Smooth muscle cell (in vitro differentiated cells): ENCODE data around the gene PRSS33. TPM values are rescaled to one million over a fixed set of nuclear protein-coding genes. Genes with fewer than 3 reads are reported as not detected.

ENCODE experiments used
- DNase-seq: peaks from one replicate; lab custom pipeline; 2025; ENCODE audit not compliant: unreplicated experiment; lab: John Stamatoyannopoulos, UW
- H2AFZ ChIP-seq: fragments of 200-600 bp; sonication (generic); 2 replicates; pipeline ENCODE4 v1.6.0; 2016; ENCODE audit warnings: antibody characterized with exemption, low read depth, mild to moderate bottlenecking
- H3F3A ChIP-seq: fragments of 200-600 bp; sonication (generic); 2 replicates; pipeline ENCODE4 v1.6.0; 2017; ENCODE audit warnings: antibody characterized with exemption, low read depth
- H3K27ac ChIP-seq: fragments of 200-600 bp; sonication (generic); 2 replicates; pipeline ENCODE4 v1.5.1; 2016; ENCODE audit warnings: low read depth, mild to moderate bottlenecking
- H3K27me3 ChIP-seq: fragments of 200-600 bp; sonication (generic); 2 replicates; pipeline ENCODE4 v1.6.1; 2016; ENCODE audit warnings: low read depth, mild to moderate bottlenecking
- H3K36me3 ChIP-seq: fragments of 200-600 bp; sonication (generic); 2 replicates; pipeline ENCODE4 v1.5.1; 2016; ENCODE audit warnings: low read depth
- H3K4me1 ChIP-seq: fragments of 200-600 bp; sonication (generic); 2 replicates; pipeline ENCODE4 v1.5.1; 2016; ENCODE audit warnings: low read depth
- H3K4me2 ChIP-seq: fragments of 200-600 bp; sonication (generic); 2 replicates; pipeline ENCODE4 v1.6.0; 2016; ENCODE audit warnings: mild to moderate bottlenecking
- H3K4me3 ChIP-seq: fragments of 200-600 bp; sonication (generic); 2 replicates; pipeline ENCODE4 v1.5.1; 2016; ENCODE audit warnings: mild to moderate bottlenecking
- H3K79me2 ChIP-seq: fragments of 200-600 bp; sonication (generic); 2 replicates; pipeline ENCODE4 v1.6.0; 2016; ENCODE audit warnings: low read depth, mild to moderate bottlenecking
- H3K9ac ChIP-seq: fragments of 200-600 bp; sonication (generic); 2 replicates; pipeline ENCODE4 v1.6.0; 2016; ENCODE audit warnings: low read depth
- H3K9me3 ChIP-seq: fragments of 200-600 bp; sonication (generic); replicated peaks from 2 replicates; pipeline ENCODE4 v1.5.1; 2016; ENCODE audit warnings: low read depth
- H4K20me1 ChIP-seq: fragments of 200-600 bp; sonication (generic); 2 replicates; pipeline ENCODE4 v1.6.0; 2016; ENCODE audit warnings: low read depth
- CTCF ChIP-seq: fragments of 200-600 bp; sonication (generic); IDR thresholded peaks from 2 replicates; pipeline ENCODE4 v1.5.1; 2017; ENCODE audit warnings: borderline replicate concordance, mild to moderate bottlenecking, antibody characterized with exemption; ENCODE audit not compliant: insufficient read depth, poor library complexity, severe bottlenecking
- WGBS: methylation state at CpG from one replicate; pipeline ENCODE4 v1.1.7; 2016; ENCODE audit warnings: low lambda C conversion rate; 5-methylcytosine and 5-hydroxymethylcytosine counted together
- polyA plus RNA-seq: library from polyadenylated mRNA; unstranded; fragments of >200 nt; fragmentation: Nextera tagmentation; extraction: Ambion mirVana; gene quantifications from 2 replicates; pipeline ENCODE4 v1.2.1, GENCODE V29; 2016
- total RNA-seq: library from RNA; depleted of rRNA; stranded (reverse); fragments of >200 nt; gene quantifications from 2 replicates; pipeline ENCODE4 v1.2.3, GENCODE V29; 2014

The PRSS33 gene
- total and polyA plus RNA-seq, 2 experiments from 2014 or later = not detected

- no peak overlapping the region for H3K4me3 ChIP-seq
- WGBS = 93% methylated on average over 11 of the region's 12 CpGs
- H3K9ac ChIP-seq = no peak overlapping the region
- no peak overlapping the region for H2AFZ ChIP-seq
- H3K27ac ChIP-seq = no peak overlapping the region
- H4K20me1 ChIP-seq = no peaks in the 10 kb centered on the region
- TF ChIP-seq CTCF = no peak
- no peak for DNase-seq
- H3K36me3 ChIP-seq = no peaks in the 10 kb centered on the region
- H3K9me3 ChIP-seq = no peaks in the 10 kb centered on the region
- H3F3A ChIP-seq = no peaks in the 10 kb centered on the region
- H3K27me3 ChIP-seq = no peaks in the 10 kb centered on the region
- H3K79me2 ChIP-seq = no peaks in the 10 kb centered on the region
- no peaks in the 10 kb centered on the region for H3K4me1 ChIP-seq
- no peak overlapping the region for H3K4me2 ChIP-seq
Observed at GRCh38 chr16:2742323-2743006, 44.9 kb downstream of the PRSS33 start.

GRCh38 chr16:2741168-2741567, 46.2 kb downstream of the PRSS33 start:
- Histone ChIP-seq H3K9ac (no peak overlapping the region), H3K4me3 (no peak overlapping the region), H3K9me3 (no peaks in the 10 kb centered on the region), H4K20me1 (no peaks in the 10 kb centered on the region), H3K27ac (no peak overlapping the region), H3K4me2 (no peak overlapping the region), H3K27me3 (no peaks in the 10 kb centered on the region), H3K79me2 (no peaks in the 10 kb centered on the region), H3K4me1 (no peaks in the 10 kb centered on the region), H2AFZ (no peak overlapping the region), H3F3A (no peaks in the 10 kb centered on the region), H3K36me3 (no peaks in the 10 kb centered on the region)
- TF ChIP-seq CTCF = no peak
- no peak for DNase-seq
- WGBS = 92% methylated on average over 4 of the region's 4 CpGs

- H3K79me2 ChIP-seq = no peaks in the 10 kb centered on the region
- DNase-seq = no peak
- no peaks in the 10 kb centered on the region for H3F3A ChIP-seq
- H2AFZ ChIP-seq = no peak overlapping the region
- no peaks in the 10 kb centered on the region for H3K4me1 ChIP-seq
- H3K27ac ChIP-seq = no peak overlapping the region
- H3K9me3 ChIP-seq = no peaks in the 10 kb centered on the region
- no peak overlapping the region for H3K4me3 ChIP-seq
- H3K4me2 ChIP-seq = no peak overlapping the region
- no peak overlapping the region for H3K9ac ChIP-seq
- no peaks in the 10 kb centered on the region for H3K27me3 ChIP-seq
- H4K20me1 ChIP-seq = no peaks in the 10 kb centered on the region
- no peaks in the 10 kb centered on the region for H3K36me3 ChIP-seq
- TF ChIP-seq CTCF = no peak
- 95% methylated on average over 6 of the region's 6 CpGs for WGBS
Observed at GRCh38 chr16:2740476-2740875, 46.9 kb downstream of the PRSS33 start.

GRCh38 chr16:2739625-2740430, 47.5 kb downstream of the PRSS33 start:
- H3F3A ChIP-seq = no peaks in the 10 kb centered on the region
- H3K27ac ChIP-seq = no peak overlapping the region
- no peaks in the 10 kb centered on the region for H4K20me1 ChIP-seq
- H3K9me3 ChIP-seq = no peaks in the 10 kb centered on the region
- 79% methylated on average over 7 of the region's 8 CpGs for WGBS
- no peaks in the 10 kb centered on the region for H3K27me3 ChIP-seq
- H3K36me3 ChIP-seq = no peaks in the 10 kb centered on the region
- no peaks in the 10 kb centered on the region for H3K4me1 ChIP-seq
- no peak for DNase-seq
- no peak overlapping the region for H2AFZ ChIP-seq
- TF ChIP-seq CTCF = no peak
- no peak overlapping the region for H3K4me2 ChIP-seq
- H3K4me3 ChIP-seq = no peak overlapping the region
- H3K79me2 ChIP-seq = no peaks in the 10 kb centered on the region
- no peak overlapping the region for H3K9ac ChIP-seq
